ENCODE measurements around the gene CYP26C1.
"Not testable (repeated sequence)": the region's sequence is repeated elsewhere in the genome, so short reads cannot be mapped to it uniquely, and the experiment has no call there.

The CYP26C1 gene

GRCh38 chr10:93096901-93097300 is 36.3 kb downstream of the CYP26C1 start:
- Histone ChIP-seq H3K9me3 (ENCODE audit: control insufficient read depth, insufficient read depth, low read length) (no peaks in the 10 kb centered on the region), H3K4me1 (ENCODE audit: control insufficient read depth, insufficient read depth, low read length) (no peaks in the 10 kb centered on the region; the same call in 1 of the 2 replicates), H3K4me3 (ENCODE audit: low read depth, low read length) (no peak overlapping the region), H3K27me3 (ENCODE audit: control insufficient read depth, insufficient read depth, low read length) (no peaks in the 10 kb centered on the region), H3K9ac (ENCODE audit: low read depth, low read length) (no peak overlapping the region), H3K27ac (ENCODE audit: low read depth, low read length) (no peak overlapping the region), H3K36me3 (ENCODE audit: control insufficient read depth, insufficient read depth, low read length) (no peaks in the 10 kb centered on the region)

GRCh38 chr10:93097386-93097785 is 36.8 kb downstream of the CYP26C1 start:
- H3K36me3 ChIP-seq (ENCODE audit: control insufficient read depth, insufficient read depth, low read length), result no peaks in the 10 kb centered on the region
- no peaks in the 10 kb centered on the region for H3K9me3 ChIP-seq (ENCODE audit: control insufficient read depth, insufficient read depth, low read length)
- H3K27me3 ChIP-seq (ENCODE audit: control insufficient read depth, insufficient read depth, low read length), result no peaks in the 10 kb centered on the region
- H3K27ac ChIP-seq (ENCODE audit: low read depth, low read length), result no peak overlapping the region
- H3K4me1 ChIP-seq (ENCODE audit: control insufficient read depth, insufficient read depth, low read length), result no peaks in the 10 kb centered on the region; the same call in 1 of the 2 replicates
- H3K9ac ChIP-seq (ENCODE audit: low read depth, low read length), result no peak overlapping the region
- H3K4me3 ChIP-seq (ENCODE audit: low read depth, low read length), result no peak overlapping the region

- Histone ChIP-seq H3K9ac (ENCODE audit: low read depth, low read length) (no peak overlapping the region), H3K36me3 (ENCODE audit: control insufficient read depth, insufficient read depth, low read length) (no peaks in the 10 kb centered on the region), H3K4me1 (ENCODE audit: control insufficient read depth, insufficient read depth, low read length) (no peaks in the 10 kb centered on the region; the same call in 1 of the 2 replicates), H3K4me3 (ENCODE audit: low read depth, low read length) (no peak overlapping the region), H3K27ac (ENCODE audit: low read depth, low read length) (no peak overlapping the region), H3K27me3 (ENCODE audit: control insufficient read depth, insufficient read depth, low read length) (no peaks in the 10 kb centered on the region), H3K9me3 (ENCODE audit: control insufficient read depth, insufficient read depth, low read length) (no peaks in the 10 kb centered on the region)
Observed at GRCh38 chr10:93098816-93099215, 38.2 kb downstream of the CYP26C1 start.

- Histone ChIP-seq H3K9ac (ENCODE audit: low read depth, low read length) (no peak overlapping the region), H3K36me3 (ENCODE audit: control insufficient read depth, insufficient read depth, low read length) (no peaks in the 10 kb centered on the region), H3K27ac (ENCODE audit: low read depth, low read length) (no peak overlapping the region), H3K27me3 (ENCODE audit: control insufficient read depth, insufficient read depth, low read length) (no peaks in the 10 kb centered on the region), H3K4me1 (ENCODE audit: control insufficient read depth, insufficient read depth, low read length) (no peaks in the 10 kb centered on the region; the same call in 1 of the 2 replicates), H3K4me3 (ENCODE audit: low read depth, low read length) (no peak overlapping the region), H3K9me3 (ENCODE audit: control insufficient read depth, insufficient read depth, low read length) (0 out of 2 replicates have a peak, but pooled peaks cover 2% of the 10 kb centered on the region)
Observed at GRCh38 chr10:93099670-93100069, 39.1 kb downstream of the CYP26C1 start.

- H3K36me3 ChIP-seq (ENCODE audit: control insufficient read depth, insufficient read depth, low read length); H3K27me3 ChIP-seq (ENCODE audit: control insufficient read depth, insufficient read depth, low read length); H3K4me1 ChIP-seq (ENCODE audit: control insufficient read depth, insufficient read depth, low read length); H3K4me3 ChIP-seq (ENCODE audit: low read depth, low read length); H3K9ac ChIP-seq (ENCODE audit: low read depth, low read length); H3K27ac ChIP-seq (ENCODE audit: low read depth, low read length); H3K9me3 ChIP-seq (ENCODE audit: control insufficient read depth, insufficient read depth, low read length): not testable (repeated sequence)
Observed at GRCh38 chr10:93101148-93101547, 40.5 kb downstream of the CYP26C1 start.

GRCh38 chr10:93103953-93104352 is 43.4 kb downstream of the CYP26C1 start:
- Histone ChIP-seq H3K27me3 (ENCODE audit: control insufficient read depth, insufficient read depth, low read length) (no peaks in the 10 kb centered on the region), H3K9ac (ENCODE audit: low read depth, low read length) (no peak overlapping the region), H3K4me3 (ENCODE audit: low read depth, low read length) (no peak overlapping the region), H3K27ac (ENCODE audit: low read depth, low read length) (no peak overlapping the region), H3K9me3 (ENCODE audit: control insufficient read depth, insufficient read depth, low read length) (0 out of 2 replicates have a peak, but pooled peaks cover 2% of the 10 kb centered on the region), H3K36me3 (ENCODE audit: control insufficient read depth, insufficient read depth, low read length) (no peaks in the 10 kb centered on the region), H3K4me1 (ENCODE audit: control insufficient read depth, insufficient read depth, low read length) (0 out of 2 replicates have a peak, but pooled peaks cover 2% of the 10 kb centered on the region)

GRCh38 chr10:93106631-93107072 is 46.1 kb downstream of the CYP26C1 start:
- Histone ChIP-seq H3K4me3 (ENCODE audit: low read depth, low read length) (no peak overlapping the region), H3K27me3 (ENCODE audit: control insufficient read depth, insufficient read depth, low read length) (no peaks in the 10 kb centered on the region), H3K9me3 (ENCODE audit: control insufficient read depth, insufficient read depth, low read length) (0 out of 2 replicates have a peak, but pooled peaks cover 2% of the 10 kb centered on the region), H3K36me3 (ENCODE audit: control insufficient read depth, insufficient read depth, low read length) (no peaks in the 10 kb centered on the region), H3K9ac (ENCODE audit: low read depth, low read length) (no peak overlapping the region), H3K27ac (ENCODE audit: low read depth, low read length) (no peak overlapping the region), H3K4me1 (ENCODE audit: control insufficient read depth, insufficient read depth, low read length) (0 out of 2 replicates have a peak, but pooled peaks cover 2% of the 10 kb centered on the region)

GRCh38 chr10:93110472-93111146 is 50.0 kb downstream of the CYP26C1 start:
- 0 out of 2 replicates have a peak, but pooled peaks cover 2% of the 10 kb centered on the region for H3K4me1 ChIP-seq (ENCODE audit: control insufficient read depth, insufficient read depth, low read length)
- H3K27ac ChIP-seq (ENCODE audit: low read depth, low read length), result no peak overlapping the region
- no peaks in the 10 kb centered on the region for H3K9me3 ChIP-seq (ENCODE audit: control insufficient read depth, insufficient read depth, low read length)
- H3K4me3 ChIP-seq (ENCODE audit: low read depth, low read length), result no peak overlapping the region
- H3K27me3 ChIP-seq (ENCODE audit: control insufficient read depth, insufficient read depth, low read length), result no peaks in the 10 kb centered on the region
- no peak overlapping the region for H3K9ac ChIP-seq (ENCODE audit: low read depth, low read length)
- no peaks in the 10 kb centered on the region for H3K36me3 ChIP-seq (ENCODE audit: control insufficient read depth, insufficient read depth, low read length)

- no peaks in the 10 kb centered on the region for H3K36me3 ChIP-seq (ENCODE audit: control insufficient read depth, insufficient read depth, low read length)
- no peaks in the 10 kb centered on the region for H3K4me1 ChIP-seq (ENCODE audit: control insufficient read depth, insufficient read depth, low read length)
- H3K27ac ChIP-seq (ENCODE audit: low read depth, low read length), result no peak overlapping the region
- H3K4me3 ChIP-seq (ENCODE audit: low read depth, low read length), result no peak overlapping the region
- peaks cover 5% of the 10 kb centered on the region; the same call in 1 of the 2 replicates for H3K9me3 ChIP-seq (ENCODE audit: control insufficient read depth, insufficient read depth, low read length)
- no peaks in the 10 kb centered on the region for H3K27me3 ChIP-seq (ENCODE audit: control insufficient read depth, insufficient read depth, low read length)
- H3K9ac ChIP-seq (ENCODE audit: low read depth, low read length), result no peak overlapping the region
Observed at GRCh38 chr10:93113042-93113441, 52.4 kb downstream of the CYP26C1 start.

- no peaks in the 10 kb centered on the region for H3K4me1 ChIP-seq (ENCODE audit: control insufficient read depth, insufficient read depth, low read length)
- H3K36me3 ChIP-seq (ENCODE audit: control insufficient read depth, insufficient read depth, low read length), result no peaks in the 10 kb centered on the region
- H3K9ac ChIP-seq (ENCODE audit: low read depth, low read length), result no peak overlapping the region
- no peak overlapping the region for H3K4me3 ChIP-seq (ENCODE audit: low read depth, low read length)
- no peaks in the 10 kb centered on the region for H3K27me3 ChIP-seq (ENCODE audit: control insufficient read depth, insufficient read depth, low read length)
- peaks cover 5% of the 10 kb centered on the region; the same call in 1 of the 2 replicates for H3K9me3 ChIP-seq (ENCODE audit: control insufficient read depth, insufficient read depth, low read length)
- no peak overlapping the region for H3K27ac ChIP-seq (ENCODE audit: low read depth, low read length)
Observed at GRCh38 chr10:93115661-93116383, 55.2 kb downstream of the CYP26C1 start.

Data from HUES48 (cell line).